C4-2B (cell line): ENCODE results near the gene KCNC1.

ENCODE experiments used
- H3K27ac ChIP-seq: fragments of 450-650 bp; 2 replicates; pipeline ENCODE4 v1.5.1; 2017
- CTCF ChIP-seq: fragments of 450-650 bp; conservative IDR thresholded peaks from 2 replicates; pipeline ENCODE4 v1.5.1; 2017; ENCODE audit warnings: mild to moderate bottlenecking
- ZFX ChIP-seq: fragments of 450-650 bp; IDR thresholded peaks from 2 replicates; pipeline ENCODE4 v1.6.1; 2017

The KCNC1 gene

GRCh38 chr11:17694494-17695110, 40.0 kb upstream of the KCNC1 start:
- TF ChIP-seq CTCF: no peak
- TF ChIP-seq ZFX: no peak
- H3K27ac ChIP-seq: no peak overlapping the region

GRCh38 chr11:17695454-17696441, 38.8 kb upstream of the KCNC1 start:
- no peak overlapping the region for H3K27ac ChIP-seq
- TF ChIP-seq ZFX: no peak

- H3K27ac ChIP-seq: no peak overlapping the region
- TF ChIP-seq CTCF (no peak), ZFX (no peak)
These were observed 37.8 kb upstream of the KCNC1 start for GRCh38 chr11:17696741-17697140.

- TF ChIP-seq CTCF (no peak), ZFX (no peak)
These were observed 37.2 kb upstream of the KCNC1 start for GRCh38 chr11:17697175-17697949.

GRCh38 chr11:17699147-17700114, 35.1 kb upstream of the KCNC1 start:
- no peak overlapping the region for H3K27ac ChIP-seq
- TF ChIP-seq ZFX (no peak), CTCF (no peak)

More at GRCh38 chr11:17697175-17697949, 37.2 kb upstream of the KCNC1 start:
- no peak overlapping the region for H3K27ac ChIP-seq

- no peak overlapping the region for H3K27ac ChIP-seq
- no peak for TF ChIP-seq ZFX
- TF ChIP-seq CTCF: no peak
These were observed 33.6 kb upstream of the KCNC1 start for GRCh38 chr11:17700991-17701390.

GRCh38 chr11:17702876-17703275, 31.7 kb upstream of the KCNC1 start:
- no peak overlapping the region for H3K27ac ChIP-seq
- TF ChIP-seq ZFX (no peak), CTCF (no peak)
